Central memory CD4-positive, alpha-beta T cell (primary cell): ENCODE data around the gene IFT57.

ENCODE experiments used
- DNase-seq: peaks from one replicate; pipeline ENCODE4 v3.0.0; 2022

Gene IFT57

GRCh38 chr3:108218811-108219210 lies 3.4 kb downstream of the IFT57 start:
- no peak for DNase-seq

- DNase-seq: no peak
Measured at GRCh38 chr3:108215871-108216270, 6.4 kb downstream of the IFT57 start.

GRCh38 chr3:108209579-108209978 lies 12.6 kb downstream of the IFT57 start:
- DNase-seq: no peak

- no peak for DNase-seq
Measured at GRCh38 chr3:108208831-108209230, 13.4 kb downstream of the IFT57 start.

- no peak for DNase-seq
Measured at GRCh38 chr3:108202834-108203233, 19.4 kb downstream of the IFT57 start.

- no peak for DNase-seq
Measured at GRCh38 chr3:108202080-108202479, 20.1 kb downstream of the IFT57 start.

GRCh38 chr3:108201258-108201657 lies 21.0 kb downstream of the IFT57 start:
- DNase-seq: no peak

GRCh38 chr3:108200578-108200977 lies 21.6 kb downstream of the IFT57 start:
- no peak for DNase-seq

GRCh38 chr3:108200024-108200423 lies 22.2 kb downstream of the IFT57 start:
- no peak for DNase-seq

GRCh38 chr3:108191394-108191793 lies 30.8 kb downstream of the IFT57 start:
- DNase-seq: no peak

- DNase-seq: no peak
Measured at GRCh38 chr3:108190346-108190745, 31.9 kb downstream of the IFT57 start.

GRCh38 chr3:108189440-108189839 lies 32.8 kb downstream of the IFT57 start:
- no peak for DNase-seq

GRCh38 chr3:108185536-108185935 lies 36.7 kb downstream of the IFT57 start:
- DNase-seq: no peak

- no peak for DNase-seq
Measured at GRCh38 chr3:108184824-108185223, 37.4 kb downstream of the IFT57 start.

- DNase-seq: no peak
Measured at GRCh38 chr3:108183971-108184370, 38.3 kb downstream of the IFT57 start.

- no peak for DNase-seq
Measured at GRCh38 chr3:108183181-108183580, 39.0 kb downstream of the IFT57 start.

GRCh38 chr3:108182339-108182738 lies 39.9 kb downstream of the IFT57 start:
- no peak for DNase-seq

GRCh38 chr3:108181172-108181571 lies 41.1 kb downstream of the IFT57 start:
- DNase-seq: no peak

- DNase-seq: no peak
Measured at GRCh38 chr3:108180194-108180593, 42.0 kb downstream of the IFT57 start.

- DNase-seq: no peak
Measured at GRCh38 chr3:108178676-108179075, 43.5 kb downstream of the IFT57 start.

GRCh38 chr3:108177536-108177935 lies 44.7 kb downstream of the IFT57 start:
- no peak for DNase-seq

GRCh38 chr3:108175352-108175751 lies 46.9 kb downstream of the IFT57 start:
- no peak for DNase-seq

- no peak for DNase-seq
Measured at GRCh38 chr3:108171106-108171505, 51.1 kb downstream of the IFT57 start.

GRCh38 chr3:108164391-108164790 lies 57.8 kb downstream of the IFT57 start:
- DNase-seq: no peak

- no peak for DNase-seq
Measured at GRCh38 chr3:108159865-108160264, 62.4 kb downstream of the IFT57 start.

GRCh38 chr3:108159105-108159504 lies 63.1 kb downstream of the IFT57 start:
- no peak for DNase-seq
